GM12892 (cell line): ENCODE measurements around the gene FOXC1.

Source experiments
- POLR2A ChIP-seq: IDR thresholded peaks from 2 replicates; pipeline ENCODE4 v1.6.1; 2011; ENCODE audit warnings: low read depth, low read length, control low read depth
- POLR2AphosphoS5 ChIP-seq: IDR thresholded peaks from 2 replicates; pipeline ENCODE4 v1.6.1; 2011; ENCODE audit warnings: low read depth, low read length, control low read depth
- TAF1 ChIP-seq: IDR thresholded peaks from 2 replicates; pipeline ENCODE4 v1.6.1; 2011; ENCODE audit warnings: low read depth, mild to moderate bottlenecking, control low read depth, low read length, borderline replicate concordance

- no peak for TF ChIP-seq POLR2AphosphoS5
- TF ChIP-seq POLR2A, result no peak
- TF ChIP-seq TAF1, result no peak
Observed at GRCh38 chr6:1630212-1630770, 20.6 kb downstream of the FOXC1 start.
